Measurements from ENCODE around the gene CASP4. TPM values are rescaled to one million over a fixed set of nuclear protein-coding genes. Genes with fewer than 3 reads are reported as not detected.

The CASP4 gene
- total and polyA plus RNA-seq, 10 donors = 98.1 to 309 (median 132) TPM

DNA sequence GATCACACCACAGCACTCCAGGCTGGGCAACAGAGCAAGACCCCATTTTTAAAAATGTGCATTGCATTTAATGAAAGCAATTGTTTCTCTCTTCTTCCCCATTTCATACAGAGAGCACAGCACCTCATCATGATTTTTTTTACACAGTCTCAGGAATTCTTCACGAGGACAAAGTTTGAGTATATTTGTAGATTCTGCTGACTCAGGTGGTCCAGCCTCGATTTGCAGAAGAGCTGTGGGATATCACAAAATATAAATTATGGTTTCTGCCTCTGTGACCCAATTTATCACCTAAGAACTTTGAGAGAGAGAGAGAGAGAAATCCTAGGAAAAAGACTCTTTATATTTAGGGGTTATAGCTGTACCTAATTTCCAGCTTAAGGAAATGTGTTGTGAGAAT lies 34.8 kb upstream of the CASP4 start:
- H3K27ac ChIP-seq = no peak overlapping the region
- intact Hi-C loops (cut with DNase I; ENCODE audit: low total_unique reads) = loop anchor here (10.0 kb wide), 1 partner anchor 398 kb away; no protein-coding TSS in a partner anchor
- H3K36me3 ChIP-seq = no peaks in the 10 kb centered on the region
- TF ChIP-seq, protein P1, sequence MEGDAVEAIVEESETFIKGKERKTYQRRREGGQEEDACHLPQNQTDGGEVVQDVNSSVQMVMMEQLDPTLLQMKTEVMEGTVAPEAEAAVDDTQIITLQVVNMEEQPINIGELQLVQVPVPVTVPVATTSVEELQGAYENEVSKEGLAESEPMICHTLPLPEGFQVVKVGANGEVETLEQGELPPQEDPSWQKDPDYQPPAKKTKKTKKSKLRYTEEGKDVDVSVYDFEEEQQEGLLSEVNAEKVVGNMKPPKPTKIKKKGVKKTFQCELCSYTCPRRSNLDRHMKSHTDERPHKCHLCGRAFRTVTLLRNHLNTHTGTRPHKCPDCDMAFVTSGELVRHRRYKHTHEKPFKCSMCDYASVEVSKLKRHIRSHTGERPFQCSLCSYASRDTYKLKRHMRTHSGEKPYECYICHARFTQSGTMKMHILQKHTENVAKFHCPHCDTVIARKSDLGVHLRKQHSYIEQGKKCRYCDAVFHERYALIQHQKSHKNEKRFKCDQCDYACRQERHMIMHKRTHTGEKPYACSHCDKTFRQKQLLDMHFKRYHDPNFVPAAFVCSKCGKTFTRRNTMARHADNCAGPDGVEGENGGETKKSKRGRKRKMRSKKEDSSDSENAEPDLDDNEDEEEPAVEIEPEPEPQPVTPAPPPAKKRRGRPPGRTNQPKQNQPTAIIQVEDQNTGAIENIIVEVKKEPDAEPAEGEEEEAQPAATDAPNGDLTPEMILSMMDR (IDR thresholded peaks at IDR 0.05 in 8 of 11, conservative IDR thresholded peaks at IDR 0.05 in 3 of 11) = no peak
- TF ChIP-seq POLR2A (IDR thresholded peaks at IDR 0.05) (no peak), POLR2AphosphoS5 (IDR thresholded peaks at IDR 0.05) (no peak)
- peaks cover 0 to 9% (median 2%) of the 10 kb centered on the region in 6 donors for H3K4me1 ChIP-seq
- H3K4me3 ChIP-seq = no peak overlapping the region
- WGBS, 5 donors = 56 to 82% (median 80%) methylated on average over 2 of the region's 2 CpGs
- no peak for DNase-seq
- H3K9me3 ChIP-seq = no peaks in the 10 kb centered on the region
- no peaks in the 10 kb centered on the region for H3K27me3 ChIP-seq (replicated peaks in 1 of 7)

DNA sequence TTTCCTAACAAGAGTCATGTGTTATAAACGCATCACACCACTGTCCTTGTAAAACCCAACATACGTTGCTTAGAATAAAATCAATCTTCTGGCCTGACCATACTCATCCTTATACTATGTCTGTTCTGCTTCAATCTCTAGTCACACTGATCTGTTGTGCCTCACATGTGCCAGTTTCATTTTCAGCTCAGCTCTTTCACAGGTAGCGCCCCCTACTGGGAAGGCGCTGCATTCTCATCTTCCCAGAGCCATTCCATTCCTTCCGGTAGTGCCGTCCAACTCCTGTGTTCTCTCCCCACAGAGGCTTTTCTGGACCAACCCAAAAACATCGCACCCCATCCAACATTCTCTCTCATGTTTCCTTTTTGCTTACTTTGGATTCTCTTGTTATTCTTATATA lies 32.4 kb upstream of the CASP4 start:
- TF ChIP-seq, protein P1 (IDR thresholded peaks at IDR 0.05 in 8 of 11, conservative IDR thresholded peaks at IDR 0.05 in 3 of 11) = peak; percentile 61 to 88 (median 80)
- no peak for TF ChIP-seq POLR2AphosphoS5 (IDR thresholded peaks at IDR 0.05)
- DNase-seq = peak; percentile 80
- 78 to 90% (median 82%) methylated on average over 7 of the region's 7 CpGs for WGBS, 5 donors
- intact Hi-C loops (cut with DNase I; ENCODE audit: low total_unique reads) = loop anchor here (10.0 kb wide), 1 partner anchor 396 kb away; no protein-coding TSS in a partner anchor
- Histone ChIP-seq H3K9me3 (no peaks in the 10 kb centered on the region), H3K4me1 (peaks cover 0 to 9% (median 2%) of the 10 kb centered on the region in 6 donors), H3K27me3 (replicated peaks in 1 of 7) (no peaks in the 10 kb centered on the region), H3K36me3 (no peaks in the 10 kb centered on the region), H3K27ac (no peak overlapping the region), H3K4me3 (no peak overlapping the region)

DNA sequence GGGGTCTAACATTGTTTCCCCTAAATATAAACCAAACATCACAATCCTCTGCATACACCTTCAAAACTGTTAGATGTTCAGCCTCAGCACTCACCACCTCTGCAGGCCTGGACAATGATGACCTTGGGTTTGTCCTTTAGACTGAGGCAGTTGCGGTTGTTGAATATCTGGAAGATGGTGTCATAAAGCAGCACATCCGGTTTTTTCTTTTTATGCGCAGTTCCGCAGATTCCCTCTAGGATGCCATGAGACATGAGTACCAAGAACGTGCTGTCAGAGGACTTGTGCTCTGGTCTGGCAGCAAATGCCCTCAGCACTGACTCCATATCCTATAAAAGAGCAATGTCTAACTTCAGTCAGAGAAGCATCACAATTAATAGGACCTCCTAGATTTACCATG lies 31.8 kb upstream of the CASP4 start:
- intact Hi-C loops (cut with DNase I; ENCODE audit: low total_unique reads) = loop anchor here (10.0 kb wide), 1 partner anchor 395 kb away; no protein-coding TSS in a partner anchor
- 86 to 92% (median 87%) methylated on average over 5 of the region's 5 CpGs for WGBS, 5 donors
- DNase-seq = no peak
- H3K27ac ChIP-seq = no peak overlapping the region
- H3K4me3 ChIP-seq = no peak overlapping the region
- peaks cover 0 to 9% (median 2%) of the 10 kb centered on the region in 6 donors for H3K4me1 ChIP-seq
- no peaks in the 10 kb centered on the region for H3K36me3 ChIP-seq
- no peaks in the 10 kb centered on the region for H3K27me3 ChIP-seq (replicated peaks in 1 of 7)
- no peaks in the 10 kb centered on the region for H3K9me3 ChIP-seq
- TF ChIP-seq POLR2AphosphoS5 (IDR thresholded peaks at IDR 0.05) = no peak
- TF ChIP-seq, protein P1 (IDR thresholded peaks at IDR 0.05 in 8 of 11, conservative IDR thresholded peaks at IDR 0.05 in 3 of 11) = no peak
- no peak for TF ChIP-seq POLR2A (IDR thresholded peaks at IDR 0.05)

DNA sequence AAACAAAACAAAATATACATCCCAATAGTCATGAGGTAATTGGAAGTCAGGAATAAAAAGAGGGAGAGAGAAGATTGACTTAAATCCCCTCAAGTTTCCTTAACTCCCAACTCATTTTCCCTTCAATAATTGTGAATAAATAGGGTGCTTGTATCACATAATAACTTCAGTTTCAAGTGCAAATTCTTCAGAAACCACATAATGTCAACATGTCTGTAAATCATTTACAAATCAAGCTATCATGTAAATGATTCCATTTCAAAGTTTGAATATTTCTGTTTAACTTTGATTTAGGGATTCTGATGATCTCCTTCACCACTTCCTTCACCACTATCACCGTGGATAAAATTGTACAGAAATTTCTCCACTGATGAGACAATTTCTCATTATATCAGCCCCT lies 31.3 kb upstream of the CASP4 start:
- Histone ChIP-seq H3K36me3 (no peaks in the 10 kb centered on the region), H3K9me3 (no peaks in the 10 kb centered on the region), H3K27me3 (replicated peaks in 1 of 7) (no peaks in the 10 kb centered on the region), H3K4me1 (peaks cover 0 to 9% (median 2%) of the 10 kb centered on the region in 6 donors), H3K27ac (no peak overlapping the region), H3K4me3 (no peak overlapping the region)
- intact Hi-C loops (cut with DNase I; ENCODE audit: low total_unique reads) = loop anchor here (10.0 kb wide), 1 partner anchor 395 kb away; no protein-coding TSS in a partner anchor
- 69 to 79% (median 71%) methylated on average over 1 of the region's 1 CpG for WGBS, 5 donors
- DNase-seq = no peak
- TF ChIP-seq POLR2A (IDR thresholded peaks at IDR 0.05) = no peak
- TF ChIP-seq POLR2AphosphoS5 (IDR thresholded peaks at IDR 0.05) = no peak
- TF ChIP-seq, protein P1 (IDR thresholded peaks at IDR 0.05 in 8 of 11, conservative IDR thresholded peaks at IDR 0.05 in 3 of 11) = no peak
